CD4-positive, alpha-beta T cell (primary cell): ENCODE data around the gene GAP43. TPM values are rescaled to one million over a fixed set of nuclear protein-coding genes. Genes with fewer than 3 reads are reported as not detected.

Source experiments
- ATAC-seq: fragments of 200-7000 bp; cut with Tn5 transposase; one replicate; pipeline ENCODE4 v1.10.0; 2022; ENCODE audit warnings: mild to moderate bottlenecking; ENCODE audit not compliant: poor library complexity
- CTCF ChIA-PET: fragments of 350-600 bp; sonication (Branson Sonifier 250); formaldehyde crosslinking; loops from one replicate; lab custom pipeline; 2021; ENCODE audit warnings: antibody characterized with exemption, inconsistent platforms; lab: Charles Lee
- POLR2A ChIA-PET: fragments of 350-600 bp; sonication (Branson Sonifier 250); formaldehyde crosslinking; loops from one replicate; lab custom pipeline; 2021; ENCODE audit warnings: antibody characterized with exemption, inconsistent platforms; lab: Charles Lee
- DNase-seq, 14 experiments: peaks; one replicate each; pipeline ENCODE4 v3.0.0-alpha.2; 2013 to 2020; ENCODE audit warnings: mixed read lengths in 2 of 14
- H3K27ac ChIP-seq, 2 donors: one replicate each; pipeline versions ENCODE4 v1.5.1 to v1.7.0; 2013; ENCODE audit warnings: low read length in 2 of 2, low read depth in 1 of 2, mild to moderate bottlenecking in 1 of 2
- H3K27me3 ChIP-seq, 2 experiments: 1 replicate in 1 of 2; 2 replicates in 1 of 2; pipeline versions ENCODE4 v1.6.1 to v1.7.0; 2013; ENCODE audit warnings: low read length in 2 of 2, control low read depth in 1 of 2, mild to moderate bottlenecking in 1 of 2, moderate library complexity in 1 of 2; ENCODE audit not compliant: insufficient read depth in 2 of 2, control insufficient read depth in 1 of 2
- H3K36me3 ChIP-seq: one replicate; pipeline ENCODE4 v1.6.1; 2013; ENCODE audit warnings: low read length, control low read depth; ENCODE audit not compliant: insufficient read depth
- H3K4me1 ChIP-seq: one replicate; pipeline ENCODE4 v1.6.1; 2013; ENCODE audit warnings: low read length, control low read depth; ENCODE audit not compliant: insufficient read depth
- H3K4me3 ChIP-seq: one replicate; pipeline ENCODE4 v1.5.1; 2013; ENCODE audit warnings: mild to moderate bottlenecking, low read length, moderate library complexity
- H3K9me3 ChIP-seq, 2 experiments: 1 replicate in 1 of 2; 2 replicates in 1 of 2; pipeline versions ENCODE4 v1.6.1 to v1.7.0; 2013; ENCODE audit warnings: low read length in 2 of 2, mild to moderate bottlenecking in 2 of 2, control low read depth in 1 of 2, moderate library complexity in 1 of 2; ENCODE audit not compliant: control insufficient read depth in 1 of 2, insufficient read depth in 1 of 2
- H3K27ac Mint-ChIP-seq: one replicate; pipeline ENCODE4 v1.8.0; 2020; ENCODE audit warnings: mixed read lengths
- H3K27me3 Mint-ChIP-seq: one replicate; pipeline ENCODE4 v1.8.0; 2021; ENCODE audit warnings: mixed read lengths
- H3K36me3 Mint-ChIP-seq: one replicate; pipeline ENCODE4 v1.8.0; 2021; ENCODE audit warnings: low read depth, mixed read lengths
- H3K4me1 Mint-ChIP-seq: one replicate; pipeline ENCODE4 v1.8.0; 2021; ENCODE audit warnings: low read depth, mixed read lengths
- H3K4me3 Mint-ChIP-seq: one replicate; pipeline ENCODE4 v1.8.0; 2020; ENCODE audit warnings: mild to moderate bottlenecking, mixed read lengths
- H3K9me3 Mint-ChIP-seq: one replicate; pipeline ENCODE4 v1.8.0; 2020; ENCODE audit warnings: mixed read lengths
- CTCF ChIP-seq: fragments of 200-600 bp; IDR thresholded peaks from one replicate; pipeline ENCODE4 v1.8.0; 2022; ENCODE audit warnings: antibody characterized with exemption, mild to moderate bottlenecking
- intact Hi-C, 2 experiments: fragments of 100-400 bp; cut with DNase I in 1 of 2; cut with micrococcal nuclease in 1 of 2; formaldehyde crosslinking; loops; one replicate each; pipeline versions ENCODE4 v1.15.1 to v1.9.0; 2023 to 2025; cut with DNase I, micrococcal nuclease
- total RNA-seq, 174 experiments: library from RNA in 2 of 174; stranded (reverse) in 2 of 174; gene quantifications; one replicate each; pipeline ENCODE4 v1.2.3 and lab custom pipeline; 2021 to 2026

Gene GAP43
- total RNA-seq, 2 experiments from 2014 or later, result not detected

GRCh38 chr3:115626721-115627120 lies 3.4 kb downstream of the GAP43 start:
- DNase-seq, result no peak
- no peak for ATAC-seq
- ChIA-PET CTCF (no interaction called here), POLR2A (interaction anchor here (0.7 kb wide), 1 partner anchor 9 kb away, joined by 3 read pairs; no protein-coding TSS in a partner anchor)
- Mint-ChIP-seq H3K9me3 (no peaks in the 10 kb centered on the region), H3K4me3 (no peak overlapping the region), H3K4me1 (peaks cover 20% of the 10 kb centered on the region), H3K27ac (no peak overlapping the region), H3K27me3 (peaks cover 64% of the 10 kb centered on the region), H3K36me3 (no peaks in the 10 kb centered on the region)
- TF ChIP-seq CTCF, result no peak
- Histone ChIP-seq H3K27me3 (peaks cover 22 to 55% of the 10 kb centered on the region in 2 experiments), H3K9me3 (no peaks in the 10 kb centered on the region), H3K4me1 (peaks cover 8% of the 10 kb centered on the region), H3K4me3 (no peak overlapping the region), H3K27ac (no peak overlapping the region), H3K36me3 (no peaks in the 10 kb centered on the region)
- intact Hi-C loops, result no loop called here

GRCh38 chr3:115627180-115628074 lies 4.1 kb downstream of the GAP43 start:
- peaks cover 8% of the 10 kb centered on the region for H3K4me1 ChIP-seq
- peaks cover 64% of the 10 kb centered on the region for H3K27me3 Mint-ChIP-seq
- ChIA-PET POLR2A (interaction anchor here (0.7 kb wide), 1 partner anchor 10 kb away, joined by 3 read pairs; no protein-coding TSS in a partner anchor), CTCF (no interaction called here)
- no peak overlapping the region for H3K4me3 ChIP-seq
- H3K9me3 Mint-ChIP-seq, result no peaks in the 10 kb centered on the region
- H3K9me3 ChIP-seq, result no peaks in the 10 kb centered on the region
- ATAC-seq, result no peak
- H3K27ac Mint-ChIP-seq, result no peak overlapping the region
- H3K27ac ChIP-seq, result no peak overlapping the region
- intact Hi-C loops, result no loop called here
- peaks cover 20% of the 10 kb centered on the region for H3K4me1 Mint-ChIP-seq
- H3K4me3 Mint-ChIP-seq, result no peak overlapping the region
- H3K36me3 ChIP-seq, result no peaks in the 10 kb centered on the region
- no peak for TF ChIP-seq CTCF
- no peak for DNase-seq
- peaks cover 22 to 61% of the 10 kb centered on the region in 2 experiments for H3K27me3 ChIP-seq
- no peaks in the 10 kb centered on the region for H3K36me3 Mint-ChIP-seq

GRCh38 chr3:115628075-115628412 lies 4.7 kb downstream of the GAP43 start:
- H3K4me3 Mint-ChIP-seq, result no peak overlapping the region
- peaks cover 63% of the 10 kb centered on the region for H3K27me3 Mint-ChIP-seq
- Histone ChIP-seq H3K4me1 (peaks cover 8% of the 10 kb centered on the region), H3K4me3 (no peak overlapping the region), H3K9me3 (no peaks in the 10 kb centered on the region), H3K36me3 (no peaks in the 10 kb centered on the region), H3K27me3 (peaks cover 22 to 64% of the 10 kb centered on the region in 2 experiments), H3K27ac (no peak overlapping the region)
- peaks cover 16% of the 10 kb centered on the region for H3K4me1 Mint-ChIP-seq
- CTCF ChIA-PET, result no interaction called here
- ATAC-seq (no peak), DNase-seq (no peak)
- H3K9me3 Mint-ChIP-seq, result no peaks in the 10 kb centered on the region
- TF ChIP-seq CTCF, result no peak
- no peak overlapping the region for H3K27ac Mint-ChIP-seq
- H3K36me3 Mint-ChIP-seq, result no peaks in the 10 kb centered on the region
- intact Hi-C loops, result no loop called here
- POLR2A ChIA-PET, result no interaction called here
